NCI-H1694 treated with DMSO at 0.1 percent for 48 hours (cell line): ENCODE results near the gene ACOT12.
"Not testable (repeated sequence)": the region's sequence is repeated elsewhere in the genome, so short reads cannot be mapped to it uniquely, and the experiment has no call there.

Source experiments
- DNase-seq: peaks from one replicate; lab custom pipeline; 2025; lab: John Stamatoyannopoulos, UW

The ACOT12 gene

DNA sequence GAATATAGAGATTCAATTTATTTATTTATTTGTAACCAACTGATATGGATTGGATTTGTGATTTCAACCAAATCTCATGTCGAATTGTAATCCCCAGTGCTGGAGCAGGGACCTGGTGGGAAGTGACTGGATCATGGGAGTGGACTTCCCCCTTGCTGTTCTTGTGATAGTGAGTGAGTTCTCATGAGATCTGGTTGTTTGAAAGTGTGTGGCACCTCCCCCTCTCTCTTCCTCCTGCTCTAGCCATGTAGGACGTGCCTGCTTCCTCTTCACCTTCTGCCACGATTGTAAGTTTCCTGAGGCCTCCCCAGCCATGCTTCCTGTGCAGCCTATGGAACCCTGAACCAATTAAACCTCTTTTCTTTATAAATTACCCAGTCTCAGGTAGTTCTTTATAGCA lies 55.7 kb downstream of the ACOT12 start:
- DNase-seq = not testable (repeated sequence)

DNA sequence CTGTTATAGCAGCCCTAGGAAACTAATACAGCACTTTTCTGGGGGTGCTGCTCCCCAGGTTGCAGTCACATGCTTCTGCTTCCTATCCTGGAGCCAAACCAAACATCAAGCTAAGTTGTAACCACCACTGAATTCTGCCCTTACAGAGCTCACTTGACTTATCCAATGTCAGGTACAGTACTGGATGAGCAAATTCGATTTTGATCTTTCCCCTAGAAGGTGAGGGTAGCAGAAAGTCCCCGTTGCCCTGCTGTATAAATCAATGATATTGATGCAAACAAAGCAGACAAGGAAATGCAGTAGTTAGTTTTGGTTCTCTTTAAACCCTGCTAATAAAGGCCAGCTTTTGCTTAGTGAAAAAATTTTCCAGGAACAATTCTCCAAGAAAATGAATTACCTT lies 56.1 kb downstream of the ACOT12 start:
- DNase-seq = no peak

DNA sequence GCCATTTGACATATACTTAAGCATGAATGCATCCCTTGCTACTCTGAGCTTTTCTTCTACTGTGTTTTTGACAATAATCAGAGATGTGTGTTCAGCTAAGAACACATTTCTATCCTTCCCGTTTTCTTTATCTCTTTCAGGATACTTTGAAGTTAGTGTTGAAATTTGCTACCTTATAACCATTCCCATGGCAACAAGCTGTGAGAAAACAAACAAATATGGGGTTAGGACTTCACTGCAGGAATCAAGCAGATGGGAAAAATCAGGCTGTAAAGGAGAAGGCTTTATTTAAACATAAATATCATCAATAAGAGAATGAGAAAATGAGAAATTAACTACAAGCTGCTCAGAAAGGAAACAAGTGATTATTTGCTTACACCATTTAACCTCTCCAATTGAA lies 57.4 kb downstream of the ACOT12 start:
- no peak for DNase-seq

DNA sequence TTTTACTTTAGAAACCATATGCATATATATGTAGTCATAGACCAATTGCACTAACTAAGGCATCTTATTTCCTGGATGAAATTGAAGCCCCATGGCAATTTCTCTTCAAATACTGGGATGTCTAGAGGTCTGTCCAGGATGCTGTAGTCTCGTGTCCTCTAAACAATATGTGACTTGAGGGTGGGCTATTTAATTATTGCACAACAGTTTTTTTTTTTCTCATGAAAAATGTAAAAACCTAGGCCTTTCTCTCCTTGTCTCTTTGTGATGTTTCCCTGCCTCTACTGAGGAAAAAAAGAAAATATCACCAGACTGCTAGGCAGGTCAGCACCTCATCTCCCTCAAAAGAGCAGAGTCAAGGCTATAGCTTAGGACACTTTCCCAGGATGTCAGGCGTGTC lies 58.0 kb downstream of the ACOT12 start:
- no peak for DNase-seq

DNA sequence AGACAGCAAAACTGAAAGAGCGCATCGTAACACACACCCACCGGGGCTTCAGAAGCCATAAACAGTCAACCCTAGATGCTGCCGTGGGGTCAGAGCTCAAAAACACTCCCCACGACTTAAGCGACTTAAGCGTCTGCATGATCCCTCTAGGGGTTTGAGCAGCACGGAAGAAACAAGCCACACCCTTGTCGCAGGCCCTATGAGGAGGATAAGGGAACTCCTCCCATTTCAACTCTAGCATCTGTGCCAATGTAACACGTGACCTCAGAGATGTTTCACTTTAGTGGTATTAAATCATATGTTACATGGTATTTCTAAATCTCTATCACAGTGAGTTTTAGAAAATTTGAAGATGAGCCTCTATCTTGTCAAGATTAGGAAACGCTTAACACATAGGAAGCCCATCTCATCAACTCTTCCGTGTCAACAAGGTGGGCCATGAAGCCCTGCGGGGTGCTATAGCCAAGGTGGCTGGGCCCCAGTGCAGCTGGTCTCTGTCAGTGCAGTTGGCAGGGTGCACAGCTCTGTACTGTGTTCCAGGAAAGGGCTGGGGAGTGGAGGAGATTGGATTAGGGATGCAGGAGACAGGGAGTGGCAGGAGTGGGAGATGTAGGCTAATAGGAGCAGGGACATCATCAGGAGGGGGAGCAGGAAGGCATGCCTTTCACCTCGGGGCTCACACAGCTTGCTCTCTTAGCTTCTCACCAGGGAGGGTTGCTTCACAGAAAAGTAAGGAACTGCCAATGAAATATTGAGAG lies 59.5 kb downstream of the ACOT12 start:
- no peak for DNase-seq

DNA sequence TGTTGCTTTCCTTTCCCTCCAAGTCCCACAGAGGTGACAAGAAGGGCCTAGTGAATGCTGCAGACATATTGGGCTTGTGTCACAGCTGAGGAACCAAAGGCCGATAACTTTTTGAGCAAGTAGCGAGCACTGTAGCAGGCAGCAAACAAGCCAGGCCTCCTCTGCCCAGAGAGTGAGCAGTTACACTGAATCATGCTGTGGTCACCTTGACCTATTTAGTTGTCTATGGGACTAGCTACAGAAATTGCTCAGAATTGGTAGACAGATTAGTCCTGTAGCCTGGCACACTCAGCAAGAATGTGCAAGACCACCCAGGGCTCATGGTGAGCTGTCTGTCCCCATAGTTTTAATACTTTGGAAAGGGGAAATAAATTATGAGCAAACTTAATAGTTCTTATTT lies 67.4 kb downstream of the ACOT12 start:
- DNase-seq = no peak

DNA sequence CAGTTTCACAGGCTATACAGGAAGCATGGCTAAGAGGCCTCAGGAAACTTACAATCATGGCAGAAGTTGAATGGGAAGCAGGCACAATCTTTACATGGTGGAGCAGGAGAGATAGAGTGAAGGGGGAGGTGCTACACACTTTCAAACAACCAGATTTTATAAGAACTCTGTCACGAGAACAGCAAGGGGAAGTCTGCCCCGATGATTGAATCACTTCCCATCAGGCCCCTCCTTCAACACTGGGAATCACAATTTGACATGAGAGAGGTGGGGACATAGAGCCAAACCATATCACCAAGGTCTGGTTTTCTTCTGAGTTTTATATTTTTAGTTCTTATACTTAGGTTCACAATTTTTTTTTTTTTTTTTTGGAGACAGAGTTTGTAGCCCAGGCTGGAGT lies 76.4 kb downstream of the ACOT12 start:
- no peak for DNase-seq

DNA sequence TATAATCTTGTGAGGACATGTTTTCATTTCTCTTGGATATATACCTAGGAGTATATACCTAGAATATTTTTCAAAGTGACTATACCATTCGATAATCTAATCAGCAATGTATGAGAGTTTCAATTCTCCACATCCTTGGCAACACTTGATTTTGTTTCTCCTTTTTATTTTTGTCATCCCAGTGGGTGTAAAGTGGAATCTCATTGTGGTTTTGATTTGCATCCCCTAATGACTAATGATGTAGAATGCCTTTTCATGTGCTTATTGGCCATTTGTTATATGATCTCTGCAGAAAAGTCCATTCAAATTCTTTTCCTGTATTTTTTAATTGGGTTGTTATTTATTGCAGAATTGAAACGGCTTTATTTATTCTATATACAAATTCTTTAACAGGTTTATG lies 77.4 kb downstream of the ACOT12 start:
- no peak for DNase-seq

DNA sequence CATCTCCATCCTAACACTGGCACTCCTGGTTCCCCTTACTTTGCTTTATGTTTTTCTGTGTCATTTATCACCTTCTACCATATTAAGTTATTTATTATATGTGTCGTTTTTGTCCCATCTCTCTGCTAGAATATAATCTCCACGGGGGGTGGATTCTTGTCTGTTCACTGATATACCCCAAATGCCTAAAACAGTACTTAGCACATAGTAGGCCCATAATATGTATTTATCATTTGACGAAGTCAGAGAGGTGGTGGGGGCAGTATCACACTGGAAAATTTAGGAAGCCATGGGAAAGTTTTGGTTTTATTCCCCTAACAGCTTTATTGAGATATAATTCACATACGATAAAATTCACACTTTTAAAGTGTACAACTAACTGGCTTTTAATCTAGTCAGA lies 78.1 kb downstream of the ACOT12 start:
- DNase-seq = no peak

DNA sequence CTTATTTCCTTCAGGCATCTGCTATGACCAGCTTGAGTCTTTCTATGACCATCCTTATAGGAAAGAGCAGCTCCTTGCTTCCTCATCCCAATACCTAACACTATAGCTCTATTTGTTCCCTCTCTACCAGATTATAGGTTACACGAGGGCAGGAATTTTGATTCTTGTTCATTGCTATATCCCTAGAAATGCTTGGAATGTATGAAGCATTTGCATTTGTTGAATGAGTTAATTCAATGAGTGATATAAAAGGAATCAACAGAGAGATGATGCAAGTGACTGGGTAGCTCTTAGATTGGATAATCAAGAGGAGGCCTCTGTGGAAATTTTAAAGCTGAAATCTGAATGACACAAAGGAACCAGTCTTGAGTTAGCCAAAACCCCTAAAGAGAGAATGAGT lies 78.6 kb downstream of the ACOT12 start:
- no peak for DNase-seq

DNA sequence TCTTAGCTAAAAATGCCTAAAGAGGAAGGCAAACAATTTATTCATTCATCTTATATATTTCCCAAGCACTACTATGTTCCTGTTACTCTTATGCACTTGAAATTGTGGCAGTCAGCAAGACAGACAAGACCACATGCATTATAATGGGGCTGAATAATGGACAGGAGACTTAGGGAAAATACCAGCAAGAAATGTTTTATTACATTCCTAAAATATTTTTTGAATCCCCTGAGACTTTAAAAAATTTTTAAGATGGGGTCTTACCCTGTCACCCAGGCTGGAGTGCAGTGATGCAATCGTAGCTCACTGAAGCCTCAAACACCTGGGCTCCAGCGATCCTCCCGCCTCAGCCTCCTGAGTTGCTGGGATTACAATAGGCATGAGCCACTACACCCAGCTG lies 79.4 kb downstream of the ACOT12 start:
- DNase-seq = no peak

DNA sequence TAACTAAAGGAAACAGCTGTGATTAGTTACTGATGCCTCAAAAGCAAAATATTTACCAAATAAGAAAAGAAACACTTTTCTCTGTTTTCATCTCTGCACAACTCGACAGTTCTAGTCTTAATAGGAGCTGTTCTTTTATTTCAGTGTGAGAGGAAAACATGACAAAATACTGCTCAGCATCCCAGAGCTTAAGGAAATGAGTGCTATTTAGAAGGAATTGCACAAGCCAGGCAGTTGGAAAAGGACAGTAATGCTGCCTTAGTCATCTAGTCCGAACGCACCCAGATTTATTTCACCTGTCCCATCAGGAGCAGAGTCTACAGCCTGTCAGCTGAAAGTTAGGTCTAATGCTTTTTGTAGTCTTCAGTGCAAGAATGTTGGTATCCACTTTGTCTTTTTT lies 80.2 kb downstream of the ACOT12 start:
- DNase-seq = no peak

DNA sequence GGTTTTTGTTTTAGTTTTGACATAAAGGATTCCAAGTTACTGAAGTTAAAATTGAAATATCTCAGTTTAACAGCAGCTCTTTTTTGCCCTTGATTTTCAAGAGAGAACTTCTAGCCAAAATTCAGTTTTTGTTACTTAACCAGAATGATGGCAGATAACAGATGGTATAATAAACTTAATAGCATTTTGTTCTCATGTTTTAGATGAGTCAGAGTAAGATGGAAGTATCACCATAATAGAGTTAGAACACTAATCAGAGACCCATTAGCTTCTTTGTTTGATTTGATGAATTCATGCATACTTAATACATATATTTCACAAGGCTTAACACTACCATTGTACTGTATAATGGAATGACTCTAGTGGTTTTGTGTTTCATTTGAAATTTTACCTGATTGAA lies 80.7 kb downstream of the ACOT12 start:
- no peak for DNase-seq

DNA sequence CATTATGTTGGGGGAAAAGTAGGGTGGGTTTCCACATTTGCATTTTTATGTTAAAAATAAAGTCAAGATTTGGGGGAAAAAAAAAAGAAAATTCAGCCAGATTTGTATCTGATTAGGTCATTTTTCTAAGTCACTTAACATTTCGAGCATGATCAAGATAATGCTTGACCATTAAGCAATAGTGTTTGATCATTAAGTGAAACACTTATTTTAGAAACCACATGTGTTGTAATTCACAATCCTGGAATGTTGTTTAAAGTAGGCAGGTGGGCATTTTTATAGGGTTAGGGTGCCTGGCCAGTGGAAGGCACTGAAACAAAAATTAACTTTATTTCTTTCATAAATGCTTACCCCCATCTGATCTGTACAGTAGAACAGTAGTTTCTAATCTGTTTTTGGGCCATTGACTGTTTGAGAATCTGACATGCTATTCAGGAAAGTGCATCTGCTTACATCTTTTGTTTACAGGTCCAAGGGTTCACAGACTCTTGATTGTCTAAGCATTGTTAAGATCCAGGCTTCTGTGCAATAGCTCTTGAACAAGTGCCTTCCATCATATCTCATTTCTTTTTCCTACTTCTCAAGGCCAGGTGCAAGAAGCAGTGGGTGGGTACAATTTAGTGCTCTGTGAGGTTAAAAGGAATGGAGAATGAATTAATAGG lies 83.4 kb downstream of the ACOT12 start:
- no peak for DNase-seq

DNA sequence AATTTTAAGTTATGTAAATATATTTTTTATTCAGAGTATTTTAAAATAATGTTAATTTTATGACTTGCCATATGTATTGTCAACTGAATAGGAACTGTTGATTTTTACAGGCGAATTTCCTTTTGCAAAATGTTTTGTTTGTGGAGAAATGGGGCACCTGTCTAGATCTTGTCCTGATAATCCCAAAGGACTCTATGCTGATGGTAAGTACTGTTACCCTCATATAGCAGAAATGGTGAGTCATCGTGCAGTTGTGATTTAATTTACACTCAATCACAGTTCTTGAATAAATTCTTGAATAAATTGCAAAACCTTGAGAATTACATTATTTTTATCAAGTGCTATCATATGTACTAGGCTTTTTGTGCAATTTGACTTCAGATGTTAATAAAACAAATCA lies 85.1 kb downstream of the ACOT12 start:
- DNase-seq = no peak

DNA sequence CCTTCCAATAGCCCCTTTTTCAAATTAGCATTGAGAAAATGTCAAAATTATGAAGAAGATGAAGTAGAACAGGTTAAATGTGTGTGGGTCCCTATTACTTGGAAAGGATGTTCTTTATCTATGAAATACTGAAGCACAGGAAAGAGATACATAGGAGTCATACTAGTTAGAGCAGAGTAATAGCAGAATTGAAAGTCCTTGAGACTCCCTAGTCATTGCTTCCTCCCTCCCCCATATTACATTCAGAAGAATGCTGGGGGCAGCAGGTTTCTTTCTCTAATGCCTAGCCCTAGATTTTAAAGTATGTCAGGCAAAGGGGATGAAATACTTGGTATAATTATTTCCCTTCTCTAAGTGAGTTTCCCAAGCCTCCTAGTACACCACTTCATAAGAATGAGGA lies 88.1 kb downstream of the ACOT12 start:
- DNase-seq = no peak

DNA sequence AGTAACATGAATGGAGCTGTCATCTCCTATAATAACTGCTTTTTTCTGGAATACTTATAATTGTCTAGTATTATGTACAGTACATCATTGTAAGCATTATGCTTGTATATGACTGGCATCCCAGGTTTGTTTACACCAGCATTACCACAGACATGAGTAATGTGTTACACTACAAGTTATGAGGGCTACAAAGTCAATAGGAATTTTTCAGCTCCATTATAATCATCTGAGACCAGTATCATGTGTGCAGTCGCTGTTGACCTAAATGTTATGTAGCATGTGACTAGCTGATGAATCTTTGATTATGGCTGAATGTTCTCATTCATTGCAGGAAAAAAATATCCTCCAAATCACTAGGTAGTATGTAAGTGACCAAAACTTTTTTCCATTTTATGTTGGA lies 90.4 kb downstream of the ACOT12 start:
- no peak for DNase-seq

DNA sequence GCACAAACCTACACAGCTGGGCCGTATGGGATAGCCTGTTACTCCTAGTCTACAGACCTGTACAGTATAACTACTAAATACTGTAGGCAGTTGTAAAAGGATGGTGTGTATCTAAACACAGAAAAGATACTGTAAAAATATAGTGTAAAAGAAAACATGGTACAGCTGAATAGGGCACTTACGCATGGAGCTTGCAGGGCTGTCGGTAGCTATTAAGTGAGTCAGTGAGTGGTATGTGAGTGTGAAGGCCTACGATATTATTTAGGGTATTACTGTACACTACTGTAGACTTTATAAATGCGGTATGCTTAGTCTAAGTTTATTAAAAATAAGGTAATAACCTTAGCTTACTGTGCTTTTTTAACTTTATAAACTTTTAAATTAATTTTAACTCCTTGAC lies 91.3 kb downstream of the ACOT12 start:
- no peak for DNase-seq

DNA sequence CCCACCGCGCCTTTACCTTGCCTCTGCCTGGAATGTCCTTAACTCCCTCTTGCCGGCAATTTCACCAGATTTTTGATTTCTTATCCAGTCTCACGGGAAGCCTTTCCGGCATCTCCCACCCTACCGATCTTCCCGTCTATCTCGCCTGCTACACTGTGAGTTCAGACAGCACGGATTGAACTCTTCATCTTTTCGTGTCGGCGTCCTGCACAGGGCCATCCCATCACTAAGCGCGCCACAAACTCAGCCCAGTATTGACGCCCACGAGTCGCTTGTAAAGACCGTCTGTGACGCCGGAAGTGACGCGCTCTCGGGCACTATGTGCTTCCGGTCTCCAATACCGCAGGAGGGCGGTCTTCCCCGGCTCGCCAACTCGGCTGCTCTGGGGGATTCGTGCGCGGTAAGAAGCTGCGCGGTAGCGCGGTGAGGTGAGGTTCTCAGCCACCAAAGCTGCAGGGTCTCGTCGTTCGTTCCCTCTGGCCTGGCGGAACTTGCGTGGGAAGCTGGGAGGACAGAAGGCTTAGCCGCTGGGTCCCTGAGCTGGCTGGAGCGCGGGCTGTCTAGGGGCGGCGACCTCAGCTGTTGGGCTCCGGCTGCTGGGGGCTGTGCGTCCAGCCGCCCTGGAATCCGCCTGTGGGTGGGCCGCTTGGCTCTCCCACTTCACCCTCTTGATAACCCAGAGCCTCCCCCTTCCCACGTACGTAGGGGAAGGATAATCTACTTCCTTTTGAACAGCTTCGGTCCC lies 92.5 kb downstream of the ACOT12 start, which contains the start of gene ZCCHC9:
Gene ZCCHC9, plus strand, starts transcription at position 317 of the 745 bp plus-strand sequence. CDS start 3,171 bp downstream, outside the sequence.
- DNase-seq = peak; percentile 95

DNA sequence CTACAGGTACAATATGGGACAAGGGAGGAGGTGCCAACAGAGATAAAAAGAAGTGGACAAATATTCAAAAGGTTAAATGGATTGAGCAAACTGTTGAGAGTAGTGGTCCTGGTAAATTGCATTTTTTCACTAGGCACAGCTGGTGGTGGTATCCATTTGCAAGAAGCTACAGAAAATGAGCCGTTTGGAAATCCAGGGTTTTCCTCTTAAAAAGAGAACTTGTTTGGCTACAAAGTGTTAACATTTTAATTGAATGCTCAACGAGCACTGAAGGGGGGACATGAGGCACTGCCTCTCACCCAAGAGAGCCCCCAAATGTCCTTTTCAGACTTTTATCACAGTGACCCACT lies 93.0 kb downstream of the ACOT12 start:
- no peak for DNase-seq

DNA sequence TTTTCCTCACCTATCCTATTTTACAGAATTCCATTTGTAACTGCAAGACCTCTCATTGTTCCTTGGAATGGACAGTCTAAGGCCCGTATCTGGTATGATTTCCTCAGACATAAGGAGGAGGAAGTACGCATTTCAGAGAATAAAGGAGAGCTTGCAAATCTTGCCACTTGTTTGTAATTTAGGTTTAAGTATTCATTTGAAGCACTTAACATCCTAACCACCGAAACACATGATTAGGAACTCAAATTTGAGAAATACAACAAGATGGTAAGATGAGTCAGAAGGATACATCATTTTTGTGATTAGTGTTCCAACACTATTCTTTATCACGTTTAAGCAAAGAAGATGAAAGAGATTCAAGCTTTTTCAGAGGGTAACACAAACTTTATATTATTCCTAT lies 96.4 kb downstream of the ACOT12 start:
- DNase-seq = no peak

DNA sequence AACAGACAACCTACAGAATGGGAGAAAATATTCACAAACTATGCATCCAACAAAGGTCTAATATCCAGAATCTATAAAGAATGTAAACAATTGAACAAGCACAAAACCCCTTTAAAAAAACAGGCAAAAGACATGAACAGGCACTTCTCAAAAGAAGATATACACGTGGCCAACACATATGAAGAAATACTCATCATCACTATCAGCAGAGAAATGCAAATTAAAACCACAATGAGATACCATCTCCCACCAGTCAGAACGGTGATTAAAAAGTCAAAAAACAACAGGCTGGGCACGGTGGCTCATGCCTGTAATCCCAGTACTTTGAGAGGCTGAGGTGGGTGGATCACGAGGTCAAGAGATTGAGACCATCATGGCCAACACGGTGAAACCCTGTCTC lies 99.9 kb downstream of the ACOT12 start:
- DNase-seq = not testable (repeated sequence)

DNA sequence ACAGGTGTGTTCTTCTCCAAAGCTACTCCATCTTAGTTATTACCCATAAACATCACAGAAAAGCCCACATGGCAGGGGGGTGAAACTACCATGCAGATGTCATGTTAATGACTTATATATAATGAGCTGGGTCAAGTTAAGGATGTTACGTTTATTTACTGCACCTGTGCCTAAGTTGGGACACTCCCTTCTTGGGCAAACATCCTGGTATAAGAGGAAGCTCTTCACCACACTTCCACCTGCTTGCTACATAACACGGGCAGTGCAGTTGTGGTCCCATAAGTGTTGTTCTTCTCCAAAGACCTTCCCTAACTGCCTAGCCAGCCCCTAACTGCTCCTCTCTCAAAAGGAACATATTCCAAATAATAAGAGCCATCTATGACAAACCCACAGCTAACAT lies 101.8 kb downstream of the ACOT12 start:
- DNase-seq = no peak
